ENCODE measurements around the gene IGFBP2. TPM values are rescaled to one million over a fixed set of nuclear protein-coding genes. Genes with fewer than 3 reads are reported as not detected.
"Not testable (repeated sequence)": the region's sequence is repeated elsewhere in the genome, so short reads cannot be mapped to it uniquely, and the experiment has no call there.

Gene IGFBP2
- total RNA-seq = 210 TPM

GRCh38 chr2:216632952-216633615 lies at the start of gene IGFBP2:
IGFBP2 (plus strand) TSS chr2:216633420; CDS start chr2:216633524, 104 bp downstream.
- peak; percentile 74 for DNase-seq (ENCODE audit: low spot score)

- DNase-seq (ENCODE audit: low spot score) = no peak
Measured at GRCh38 chr2:216583606-216584005, 49.6 kb upstream of the IGFBP2 start.

GRCh38 chr2:216584112-216584511 lies 49.1 kb upstream of the IGFBP2 start:
- DNase-seq (ENCODE audit: low spot score) = no peak

GRCh38 chr2:216585441-216585840 lies 47.8 kb upstream of the IGFBP2 start:
- DNase-seq (ENCODE audit: low spot score) = no peak

- no peak for DNase-seq (ENCODE audit: low spot score)
Measured at GRCh38 chr2:216588861-216589710, 44.1 kb upstream of the IGFBP2 start.

- no peak for DNase-seq (ENCODE audit: low spot score)
Measured at GRCh38 chr2:216589791-216590190, 43.4 kb upstream of the IGFBP2 start.

GRCh38 chr2:216590780-216591179 lies 42.4 kb upstream of the IGFBP2 start:
- DNase-seq (ENCODE audit: low spot score) = peak; percentile 77

GRCh38 chr2:216591480-216591879 lies 41.7 kb upstream of the IGFBP2 start:
- DNase-seq (ENCODE audit: low spot score) = no peak

GRCh38 chr2:216594081-216594480 lies 39.1 kb upstream of the IGFBP2 start:
- no peak for DNase-seq (ENCODE audit: low spot score)

GRCh38 chr2:216596236-216596979 lies 36.8 kb upstream of the IGFBP2 start:
- DNase-seq (ENCODE audit: low spot score) = no peak

GRCh38 chr2:216596980-216597509 lies 36.2 kb upstream of the IGFBP2 start:
- DNase-seq (ENCODE audit: low spot score) = no peak

- DNase-seq (ENCODE audit: low spot score) = not testable (repeated sequence)
Measured at GRCh38 chr2:216597825-216598224, 35.4 kb upstream of the IGFBP2 start.

GRCh38 chr2:216601632-216602409 lies 31.4 kb upstream of the IGFBP2 start:
- DNase-seq (ENCODE audit: low spot score) = no peak

GRCh38 chr2:216603010-216603883 lies 30.0 kb upstream of the IGFBP2 start:
- DNase-seq (ENCODE audit: low spot score) = no peak

- no peak for DNase-seq (ENCODE audit: low spot score)
Measured at GRCh38 chr2:216603884-216604245, 29.4 kb upstream of the IGFBP2 start.

GRCh38 chr2:216604458-216604857 lies 28.8 kb upstream of the IGFBP2 start:
- no peak for DNase-seq (ENCODE audit: low spot score)

GRCh38 chr2:216606551-216607276 lies 26.5 kb upstream of the IGFBP2 start:
- no peak for DNase-seq (ENCODE audit: low spot score)

GRCh38 chr2:216607277-216607560 lies 26.0 kb upstream of the IGFBP2 start:
- DNase-seq (ENCODE audit: low spot score) = no peak

GRCh38 chr2:216608525-216608924 lies 24.7 kb upstream of the IGFBP2 start:
- DNase-seq (ENCODE audit: low spot score) = no peak
